ENCODE data around the gene GYG2.
"Not testable (repeated sequence)": the region's sequence is repeated elsewhere in the genome, so short reads cannot be mapped to it uniquely, and the experiment has no call there.

The GYG2 gene

GRCh38 chrX:2910109-2910508, 81.4 kb downstream of the GYG2 start:
- DNase-seq: no peak

GRCh38 chrX:2913118-2913517, 84.4 kb downstream of the GYG2 start:
- DNase-seq: no peak

- DNase-seq: no peak
Observed at GRCh38 chrX:2917767-2918166, 89.0 kb downstream of the GYG2 start.

GRCh38 chrX:2921193-2921592, 92.5 kb downstream of the GYG2 start:
- DNase-seq: no peak

- no peak for DNase-seq
Observed at GRCh38 chrX:2921750-2922149, 93.0 kb downstream of the GYG2 start.

GRCh38 chrX:2924151-2924550, 95.4 kb downstream of the GYG2 start:
- no peak for DNase-seq

- DNase-seq: not testable (repeated sequence)
Observed at GRCh38 chrX:2926255-2926654, 97.5 kb downstream of the GYG2 start.

GRCh38 chrX:2926664-2927275, 98.0 kb downstream of the GYG2 start:
- DNase-seq: no peak

- DNase-seq: no peak
Observed at GRCh38 chrX:2928191-2928582, 99.5 kb downstream of the GYG2 start.

- peak; percentile 38 to 59 for DNase-seq
Observed at GRCh38 chrX:2928583-2929434, 100.1 kb downstream of the GYG2 start, which contains the start of gene ARSD. ARSD (minus strand) TSS chrX:2929339; CDS start chrX:2929275, 64 bp downstream.

GRCh38 chrX:2931155-2931554, 102.4 kb downstream of the GYG2 start:
- no peak for DNase-seq

GRCh38 chrX:2931612-2932011, 102.9 kb downstream of the GYG2 start:
- no peak for DNase-seq
